Caco-2 (cell line): ENCODE results near the gene DLD. TPM values are rescaled to one million over a fixed set of nuclear protein-coding genes. Genes with fewer than 3 reads are reported as not detected.

Experiments
- BruUV-seq: library from RNA; stranded (reverse); fragments of 400-500 nt; replicated peaks from 2 replicates; lab custom pipeline; 2021; lab: Mats Ljungman, UMichigan
- CTCF ChIA-PET: fragments of 300-600 bp; sonication (Branson Sonifier 250); formaldehyde crosslinking; loops from one replicate; lab custom pipeline; 2022; ENCODE audit warnings: antibody characterized with exemption; lab: Charles Lee
- POLR2A ChIA-PET: fragments of 300-600 bp; sonication (Branson Sonifier 250); formaldehyde crosslinking; loops from one replicate; lab custom pipeline; 2022; ENCODE audit warnings: antibody characterized with exemption; lab: Charles Lee
- DNase-seq, 2 experiments: peaks; one replicate each; pipeline versions ENCODE4 v3.0.0 to v3.0.0-alpha.2; 2020 to 2022
- H3K27me3 ChIP-seq: replicated peaks from 2 replicates; pipeline ENCODE4 v1.6.0; 2011; ENCODE audit warnings: low read length; ENCODE audit not compliant: control insufficient read depth, insufficient read depth
- H3K36me3 ChIP-seq: 2 replicates; pipeline ENCODE4 v1.5.1; 2011; ENCODE audit warnings: low read length; ENCODE audit not compliant: control insufficient read depth, insufficient read depth
- H3K4me1 ChIP-seq: fragments of 250-450 bp; sonication (Bioruptor Pico); 2 replicates; pipeline ENCODE4 v1.5.1; 2020; ENCODE audit warnings: mild to moderate bottlenecking
- H3K4me3 ChIP-seq: 2 replicates; pipeline ENCODE4 v1.5.1; 2011; ENCODE audit warnings: low read depth, mild to moderate bottlenecking, control low read depth, low read length
- H3K9me3 ChIP-seq: fragments of 250-450 bp; sonication (Bioruptor Pico); 2 replicates; pipeline ENCODE4 v1.5.1; 2020; ENCODE audit warnings: mild to moderate bottlenecking, moderate library complexity
- H3K27ac Mint-ChIP-seq: one replicate; pipeline ENCODE4 v1.8.0; 2022; ENCODE audit warnings: mixed read lengths; ENCODE audit not compliant: unreplicated experiment
- H3K27me3 Mint-ChIP-seq: one replicate; pipeline ENCODE4 v1.8.0; 2022; ENCODE audit warnings: mixed read lengths; ENCODE audit not compliant: insufficient read depth, unreplicated experiment
- H3K36me3 Mint-ChIP-seq: one replicate; pipeline ENCODE4 v1.8.0; 2022; ENCODE audit warnings: mild to moderate bottlenecking, mixed read lengths; ENCODE audit not compliant: insufficient read depth, unreplicated experiment
- H3K4me1 Mint-ChIP-seq: one replicate; pipeline ENCODE4 v1.8.0; 2022; ENCODE audit warnings: low read depth, mixed read lengths; ENCODE audit not compliant: unreplicated experiment
- H3K4me3 Mint-ChIP-seq: one replicate; pipeline ENCODE4 v1.8.0; 2022; ENCODE audit warnings: mild to moderate bottlenecking, moderate library complexity, mixed read lengths; ENCODE audit not compliant: unreplicated experiment
- H3K9me3 Mint-ChIP-seq: one replicate; pipeline ENCODE4 v1.8.0; 2022; ENCODE audit warnings: mixed read lengths; ENCODE audit not compliant: unreplicated experiment
- CTCF ChIP-seq, 2 experiments: fragments of 200-600 bp in 1 of 2; IDR thresholded peaks; 1 replicate in 1 of 2; 2 replicates in 1 of 2; pipeline versions ENCODE4 v1.5.1 to v1.8.0; 2011 to 2022; ENCODE audit warnings: antibody characterized with exemption in 1 of 2, control low read depth in 1 of 2, inconsistent platforms in 1 of 2, low read depth in 1 of 2, low read length in 1 of 2, mild to moderate bottlenecking in 1 of 2, moderate library complexity in 1 of 2; ENCODE audit not compliant: insufficient read depth in 1 of 2, severe bottlenecking in 1 of 2, unreplicated experiment in 1 of 2
- intact Hi-C: fragments of 100-400 bp; cut with micrococcal nuclease; formaldehyde crosslinking; loops from one replicate; pipeline ENCODE4 v1.10.0; 2022; ENCODE audit not compliant: unreplicated experiment
- total RNA-seq: library from RNA; stranded (reverse); gene quantifications from 2 replicates; pipeline ENCODE4 v1.2.3, GENCODE V29; 2022

The DLD gene
- total RNA-seq, 1 experiment from 2014 or later, result 141 TPM

GRCh38 chr7:107943018-107943417 lies 52.0 kb downstream of the DLD start:
- no peaks in the 10 kb centered on the region for H3K27me3 ChIP-seq
- no peaks in the 10 kb centered on the region for H3K9me3 Mint-ChIP-seq
- H3K27me3 Mint-ChIP-seq, result no peaks in the 10 kb centered on the region
- no peak overlapping the region for H3K4me3 Mint-ChIP-seq
- H3K4me1 ChIP-seq, result peaks cover under 1% of the 10 kb centered on the region; the same call in 1 of the 2 replicates
- ChIA-PET CTCF (no interaction called here), POLR2A (no interaction called here)
- intact Hi-C loops, result no loop called here
- H3K4me3 ChIP-seq, result no peak overlapping the region
- peaks cover 25% of the 10 kb centered on the region for H3K4me1 Mint-ChIP-seq
- no peaks in the 10 kb centered on the region for H3K9me3 ChIP-seq
- peaks cover 9% of the 10 kb centered on the region for H3K36me3 ChIP-seq
- no peak for TF ChIP-seq CTCF (IDR thresholded peaks at IDR 0.05; ENCODE audit: insufficient read depth in 1 of 2, low read depth in 1 of 2, low read length in 1 of 2, severe bottlenecking in 1 of 2, unreplicated experiment in 1 of 2)
- DNase-seq, result no peak
- no peak overlapping the region for H3K27ac Mint-ChIP-seq
- peaks cover 98% of the 10 kb centered on the region for H3K36me3 Mint-ChIP-seq
- no TSS peak for BruUV-seq

- intact Hi-C loops, result no loop called here
- Mint-ChIP-seq H3K27ac (no peak overlapping the region), H3K27me3 (no peaks in the 10 kb centered on the region), H3K9me3 (no peaks in the 10 kb centered on the region), H3K4me1 (peaks cover 40% of the 10 kb centered on the region), H3K4me3 (no peak overlapping the region), H3K36me3 (peaks cover 98% of the 10 kb centered on the region)
- Histone ChIP-seq H3K36me3 (peaks cover 8% of the 10 kb centered on the region), H3K4me1 (peaks cover 16% of the 10 kb centered on the region), H3K4me3 (no peak overlapping the region), H3K9me3 (no peaks in the 10 kb centered on the region), H3K27me3 (no peaks in the 10 kb centered on the region)
- CTCF ChIA-PET, result no interaction called here
- TF ChIP-seq CTCF (IDR thresholded peaks at IDR 0.05; ENCODE audit: insufficient read depth in 1 of 2, low read depth in 1 of 2, low read length in 1 of 2, severe bottlenecking in 1 of 2, unreplicated experiment in 1 of 2), result no peak
- DNase-seq, result no peak
- BruUV-seq, result no TSS peak
- POLR2A ChIA-PET, result no interaction called here
These were observed 53.6 kb downstream of the DLD start for GRCh38 chr7:107944411-107945169.

GRCh38 chr7:107945332-107945731 lies 54.3 kb downstream of the DLD start:
- H3K4me1 ChIP-seq, result peaks cover 23% of the 10 kb centered on the region
- Mint-ChIP-seq H3K27ac (peak overlapping the region; percentile 29), H3K4me3 (no peak overlapping the region), H3K27me3 (no peaks in the 10 kb centered on the region), H3K4me1 (peaks cover 42% of the 10 kb centered on the region), H3K9me3 (no peaks in the 10 kb centered on the region), H3K36me3 (peaks cover 98% of the 10 kb centered on the region)
- DNase-seq, result no peak
- no peak overlapping the region for H3K4me3 ChIP-seq
- peaks cover 6% of the 10 kb centered on the region for H3K36me3 ChIP-seq
- ChIA-PET CTCF (interaction anchor here (0.6 kb wide), 1 partner anchor 42 kb away, joined by 3 read pairs; no protein-coding TSS in a partner anchor), POLR2A (no interaction called here)
- no peaks in the 10 kb centered on the region for H3K9me3 ChIP-seq
- no peak for TF ChIP-seq CTCF (IDR thresholded peaks at IDR 0.05; ENCODE audit: insufficient read depth in 1 of 2, low read depth in 1 of 2, low read length in 1 of 2, severe bottlenecking in 1 of 2, unreplicated experiment in 1 of 2)
- intact Hi-C loops, result no loop called here
- no TSS peak for BruUV-seq
- no peaks in the 10 kb centered on the region for H3K27me3 ChIP-seq
